Measurements from ENCODE around the gene KCNT2. TPM values are rescaled to one million over a fixed set of nuclear protein-coding genes. Genes with fewer than 3 reads are reported as not detected.

KCNT2 gene
- total and polyA plus RNA-seq, 8 donors = 2.7 to 6.8 (median 5.1) TPM

- Histone ChIP-seq H3K4me1 (no peaks in the 10 kb centered on the region), H3K36me3 (no peaks in the 10 kb centered on the region), H3K27me3 (no peaks in the 10 kb centered on the region), H3K4me3 (no peak overlapping the region), H3K9me3 (no peaks in the 10 kb centered on the region), H3K27ac (no peak overlapping the region)
- intact Hi-C loops (cut with DNase I) = no loop called here
- DNase-seq (no peak), ATAC-seq (no peak)
- TF ChIP-seq CTCF (IDR thresholded peaks at IDR 0.05) = no peak
Measured at GRCh38 chr1:196577386-196577785, 30.9 kb downstream of the KCNT2 start.

DNA sequence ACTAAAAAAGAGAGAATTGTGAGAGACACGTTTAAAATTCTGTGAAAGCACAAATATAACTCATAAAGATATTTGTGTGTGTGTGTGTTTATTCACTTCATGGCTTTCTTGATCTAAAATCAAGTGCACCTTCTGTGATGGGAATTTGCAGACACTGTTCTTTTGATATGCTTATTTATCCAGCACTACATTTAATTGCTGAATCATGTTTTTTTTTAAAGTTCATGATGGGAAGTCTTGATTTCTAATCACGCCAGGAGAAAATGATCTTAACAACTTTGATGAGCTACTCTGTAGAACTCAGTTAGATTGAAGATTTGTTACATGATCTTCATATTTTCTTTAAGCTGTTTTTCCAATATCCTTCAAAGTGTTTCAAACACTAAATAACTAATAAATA lies 35.0 kb downstream of the KCNT2 start:
- DNase-seq (no peak), ATAC-seq (no peak)
- no peaks in the 10 kb centered on the region for H3K9me3 ChIP-seq
- no peak overlapping the region for H3K27ac ChIP-seq
- TF ChIP-seq CTCF (IDR thresholded peaks at IDR 0.05) = no peak
- H3K27me3 ChIP-seq = no peaks in the 10 kb centered on the region
- no peak overlapping the region for H3K4me3 ChIP-seq
- H3K36me3 ChIP-seq = no peaks in the 10 kb centered on the region
- intact Hi-C loops (cut with DNase I) = no loop called here
- no peaks in the 10 kb centered on the region for H3K4me1 ChIP-seq

GRCh38 chr1:196567238-196567637 lies 41.0 kb downstream of the KCNT2 start:
- Histone ChIP-seq H3K36me3 (no peaks in the 10 kb centered on the region), H3K27ac (no peak overlapping the region), H3K4me3 (no peak overlapping the region), H3K27me3 (no peaks in the 10 kb centered on the region), H3K4me1 (no peaks in the 10 kb centered on the region), H3K9me3 (peaks cover 0 to 23% of the 10 kb centered on the region in 2 donors)
- TF ChIP-seq CTCF (IDR thresholded peaks at IDR 0.05) = no peak
- intact Hi-C loops (cut with DNase I) = no loop called here
- no peak for DNase-seq
- ATAC-seq = no peak

GRCh38 chr1:196563768-196564167 lies 44.5 kb downstream of the KCNT2 start:
- ATAC-seq = no peak

GRCh38 chr1:196559314-196559713 lies 48.9 kb downstream of the KCNT2 start:
- ATAC-seq (no peak), DNase-seq (no peak)
- H3K4me1 ChIP-seq = peaks cover 0 to 2% of the 10 kb centered on the region in 2 donors
- H3K4me3 ChIP-seq = no peak overlapping the region
- no peaks in the 10 kb centered on the region for H3K36me3 ChIP-seq
- peaks cover 0 to 17% of the 10 kb centered on the region in 2 donors for H3K9me3 ChIP-seq
- intact Hi-C loops (cut with DNase I) = no loop called here
- H3K27me3 ChIP-seq = no peaks in the 10 kb centered on the region
- TF ChIP-seq CTCF (IDR thresholded peaks at IDR 0.05) = no peak
- no peak overlapping the region for H3K27ac ChIP-seq

More at GRCh38 chr1:196563768-196564167, 44.5 kb downstream of the KCNT2 start:
- Histone ChIP-seq H3K9me3 (peaks cover 0 to 24% of the 10 kb centered on the region in 2 donors), H3K36me3 (no peaks in the 10 kb centered on the region), H3K4me3 (no peak overlapping the region), H3K4me1 (peaks cover 0 to 2% of the 10 kb centered on the region in 2 donors), H3K27ac (no peak overlapping the region), H3K27me3 (no peaks in the 10 kb centered on the region)
- no peak for TF ChIP-seq CTCF (IDR thresholded peaks at IDR 0.05)
- intact Hi-C loops (cut with DNase I) = no loop called here
- no peak for DNase-seq

Measured in left lung (tissue), 10 donors.